H54 (cell line): ENCODE data around the gene ATP8B3.
A peak's percentile ranks its signal among the peaks of the same experiment; 100 is the strongest.

Experiments used
- DNase-seq: peaks from one replicate; pipeline ENCODE4 v3.0.0; 2011; ENCODE audit warnings: low spot score, mixed read lengths; ENCODE audit not compliant: insufficient read length
- FAIRE-seq: peaks from 3 replicates; lab custom pipeline; 2011; peaks lifted over from hg19 to GRCh38; lab: Jason Lieb, UNC
- POLR2A ChIP-seq: IDR thresholded peaks from 2 replicates; pipeline ENCODE4 v1.6.1; 2011; ENCODE audit warnings: low read depth, mild to moderate bottlenecking, low read length

Gene ATP8B3

GRCh38 chr19:1855040-1855827, 43.2 kb upstream of the ATP8B3 start:
- FAIRE-seq (peak; percentile 60), DNase-seq (peak; percentile 99)
- no peak for TF ChIP-seq POLR2A

GRCh38 chr19:1854542-1855039, 42.5 kb upstream of the ATP8B3 start:
- no peak for TF ChIP-seq POLR2A
- FAIRE-seq (no peak), DNase-seq (no peak)

DNA sequence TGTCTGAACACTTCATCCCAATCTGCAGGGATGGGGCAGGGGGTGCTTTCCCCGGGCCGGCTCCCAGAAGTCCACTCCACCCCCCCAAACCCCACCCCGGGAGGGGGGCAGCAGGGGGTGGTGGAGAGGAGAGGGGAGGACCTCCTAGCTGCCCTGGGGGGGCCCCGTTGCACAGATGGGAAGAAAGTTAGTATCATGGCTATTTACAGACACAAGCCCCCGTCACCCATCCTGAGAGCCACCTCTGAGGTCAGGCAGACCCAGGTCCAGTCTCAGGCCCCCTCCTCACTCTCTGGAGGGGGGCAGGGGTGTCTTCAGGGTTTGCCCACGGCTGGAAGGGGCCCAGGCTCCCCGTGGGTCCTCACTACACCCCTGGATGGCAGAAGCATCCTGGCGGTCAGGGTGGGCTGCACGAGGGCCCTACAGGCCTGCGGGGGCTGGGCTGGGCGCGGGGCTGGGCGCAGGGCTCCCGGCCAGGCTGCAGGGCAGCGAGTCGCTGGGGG, 42.0 kb upstream of the ATP8B3 start:
- DNase-seq: no peak
- no peak for TF ChIP-seq POLR2A
- FAIRE-seq: no peak

DNA sequence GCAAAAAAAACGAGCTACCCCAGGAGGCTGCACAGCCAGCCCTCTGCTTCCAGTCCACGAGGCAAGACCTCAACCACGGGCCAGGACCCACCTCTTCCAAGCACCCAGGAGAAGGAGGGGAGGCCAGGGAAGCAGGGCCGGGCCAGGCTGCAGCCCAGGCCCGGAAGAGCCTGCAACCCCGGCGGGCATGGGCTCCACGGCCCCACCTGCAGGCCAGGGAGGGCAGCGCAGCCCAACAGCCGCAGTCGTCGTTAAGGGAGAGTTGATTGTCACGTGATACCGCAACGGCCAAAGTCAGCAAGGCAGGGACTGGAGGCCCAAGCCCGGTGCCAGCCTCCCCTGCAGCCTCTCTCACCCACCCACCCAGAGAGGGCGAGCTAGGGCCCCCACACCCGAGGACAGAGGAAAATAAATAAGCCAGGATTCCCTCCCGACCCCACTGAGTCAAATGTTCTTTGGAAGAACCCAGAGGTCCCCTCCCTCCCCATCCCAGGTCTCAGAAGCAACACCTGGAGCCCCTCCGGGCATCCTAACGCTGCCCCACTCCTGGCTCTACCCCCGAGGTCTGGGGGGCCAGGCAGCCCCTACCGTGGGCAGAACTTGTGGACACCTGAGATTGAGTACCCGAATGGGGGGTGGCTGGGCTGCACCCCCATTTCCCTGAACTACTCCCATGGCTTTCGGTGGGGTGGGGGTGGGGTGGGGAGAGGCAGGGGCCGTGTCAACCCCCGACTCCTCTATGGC, 41.4 kb upstream of the ATP8B3 start:
- TF ChIP-seq POLR2A: no peak
- DNase-seq (peak; percentile 95), FAIRE-seq (no peak)

DNA sequence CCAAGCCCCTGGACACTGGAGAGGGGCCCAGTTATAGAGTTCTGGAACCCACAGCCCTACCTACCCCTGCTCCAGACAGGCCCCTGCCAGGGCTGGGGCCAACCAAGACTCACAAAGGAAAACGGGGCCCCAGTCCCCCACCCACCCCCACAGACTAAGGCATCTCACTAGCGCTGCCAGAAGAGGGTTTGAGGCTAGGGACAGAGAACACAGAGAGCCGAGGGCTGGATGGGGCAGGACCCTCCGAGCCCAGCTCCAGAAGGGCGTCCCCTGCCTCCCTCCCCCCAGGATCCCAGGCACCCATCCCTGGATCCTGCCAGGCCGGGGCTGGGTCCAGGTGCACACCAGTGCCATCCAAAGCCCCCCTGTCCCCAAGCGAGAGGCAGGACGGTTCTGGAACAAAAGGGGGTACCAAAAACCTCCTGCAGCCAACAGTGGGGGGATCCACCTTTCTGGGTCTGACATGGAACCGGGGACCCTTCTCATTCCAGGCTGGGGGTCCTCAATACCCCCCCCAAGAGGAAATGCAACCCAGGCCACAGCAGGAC, 40.6 kb upstream of the ATP8B3 start:
- FAIRE-seq: no peak
- DNase-seq: no peak
- no peak for TF ChIP-seq POLR2A

DNA sequence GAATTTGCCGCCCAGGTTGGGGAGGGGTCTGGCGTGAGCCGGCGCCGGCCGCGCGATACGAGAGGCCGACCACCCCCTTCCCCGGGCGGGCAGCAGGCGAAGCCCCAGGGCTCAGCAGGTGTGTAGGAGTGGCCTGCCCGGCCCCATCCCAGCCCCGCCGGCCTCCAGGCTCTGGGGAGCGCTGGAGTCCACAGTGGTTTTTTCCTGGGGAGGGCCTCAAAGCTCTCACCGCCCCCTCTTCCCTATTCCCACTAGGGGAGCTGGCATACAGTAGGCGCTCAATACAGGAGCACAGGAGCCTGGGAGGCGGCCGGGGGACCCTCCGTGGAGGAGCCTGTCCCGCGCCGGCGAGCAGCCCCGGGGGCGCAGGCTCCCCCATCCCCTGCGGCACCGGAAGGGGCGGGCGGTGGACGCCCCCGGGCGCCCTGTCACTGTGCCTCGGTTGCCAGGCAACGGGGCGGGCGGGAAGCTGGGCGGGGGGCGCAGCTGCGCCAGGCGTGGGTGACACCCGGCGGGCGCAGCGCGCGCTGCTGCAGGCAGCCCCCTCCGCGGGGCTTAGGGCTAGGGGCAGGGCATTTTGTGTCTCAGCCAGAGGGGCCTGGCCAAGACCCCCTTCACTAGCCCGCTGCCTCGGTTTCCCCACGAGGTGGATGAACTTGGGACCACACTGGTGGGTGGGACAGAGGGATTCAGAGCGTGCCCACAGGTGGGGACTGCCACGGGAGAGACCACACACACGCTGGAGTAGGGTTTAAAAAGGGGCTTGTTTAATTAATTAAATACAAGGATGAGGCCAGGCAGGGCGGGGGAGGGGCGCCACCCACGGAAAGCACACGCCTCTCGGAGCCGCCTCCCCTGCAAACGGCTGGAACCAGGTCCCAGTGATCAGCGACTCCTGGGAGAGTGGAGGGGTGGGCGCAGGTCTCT, 39.8 kb upstream of the ATP8B3 start:
- FAIRE-seq (no peak), DNase-seq (no peak)
- no peak for TF ChIP-seq POLR2A

DNA sequence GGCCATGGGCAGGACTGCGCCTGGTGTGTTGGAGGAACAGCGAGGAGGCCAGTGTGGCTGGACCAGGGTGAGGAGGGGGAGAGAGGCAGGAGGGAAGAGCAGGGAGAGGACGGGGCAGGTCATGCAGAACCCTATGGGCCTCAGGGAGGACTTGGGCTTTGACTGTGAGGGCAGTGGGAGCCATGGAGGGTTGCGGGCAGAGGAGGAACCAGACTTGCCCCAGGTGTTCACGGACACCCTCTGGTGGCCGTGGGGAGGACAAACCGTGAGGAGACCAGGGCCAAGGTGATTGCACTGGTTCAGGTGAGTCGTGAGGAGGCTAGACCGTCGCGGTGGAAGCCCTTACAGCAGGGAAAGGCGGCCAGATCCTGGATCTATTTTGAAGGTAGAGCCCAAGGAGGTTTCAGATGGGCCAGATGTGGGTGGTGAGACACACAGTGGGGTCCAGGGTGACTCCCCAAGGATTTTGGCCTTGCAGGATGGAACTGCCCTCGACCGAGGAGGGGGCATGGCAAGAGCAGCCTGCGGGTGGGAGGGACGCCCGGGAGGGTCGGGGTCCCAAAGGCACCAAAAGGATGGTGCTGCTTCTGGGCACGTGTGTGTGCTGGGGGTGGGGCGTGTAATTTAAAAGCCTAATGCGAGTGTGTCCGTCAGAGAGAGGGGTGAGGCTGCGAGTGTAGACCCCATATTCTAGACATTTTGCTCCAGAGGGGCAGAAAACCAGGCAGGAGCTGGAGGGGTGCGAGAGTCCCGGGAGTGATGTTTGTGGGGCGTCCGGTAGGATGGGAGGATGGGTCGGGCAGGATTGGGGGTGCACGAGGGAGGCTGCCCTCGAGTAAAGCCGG, 39.0 kb upstream of the ATP8B3 start:
- DNase-seq (no peak), FAIRE-seq (no peak)
- no peak for TF ChIP-seq POLR2A

DNA sequence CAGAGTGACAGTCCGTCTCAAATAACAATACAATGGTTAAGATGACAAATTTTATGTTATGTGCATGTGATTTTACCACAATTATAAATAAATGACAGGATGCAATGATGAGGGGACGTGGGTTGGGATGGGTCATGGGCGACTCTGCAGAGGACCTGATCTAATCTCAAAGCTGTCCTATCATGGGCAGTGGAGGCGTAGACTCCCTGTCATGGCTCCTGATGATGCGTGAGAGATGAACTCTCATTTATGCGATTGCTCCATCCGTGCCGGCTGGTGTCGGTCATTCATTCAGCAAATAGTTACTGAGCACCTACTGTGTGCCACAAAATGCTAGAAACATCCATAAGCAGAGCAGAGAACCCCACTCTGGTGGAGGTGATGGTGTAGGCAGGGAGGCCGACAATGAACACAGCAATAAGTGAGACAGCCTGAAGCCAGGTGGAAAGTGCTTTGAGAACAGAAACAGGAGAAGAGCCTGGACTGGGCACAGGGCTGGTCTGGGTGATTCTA, 37.9 kb upstream of the ATP8B3 start:
- TF ChIP-seq POLR2A: no peak
- no peak for DNase-seq
- FAIRE-seq: no peak

GRCh38 chr19:1849132-1849474, 37.0 kb upstream of the ATP8B3 start:
- TF ChIP-seq POLR2A: no peak
- no peak for FAIRE-seq
- DNase-seq: no peak

DNA sequence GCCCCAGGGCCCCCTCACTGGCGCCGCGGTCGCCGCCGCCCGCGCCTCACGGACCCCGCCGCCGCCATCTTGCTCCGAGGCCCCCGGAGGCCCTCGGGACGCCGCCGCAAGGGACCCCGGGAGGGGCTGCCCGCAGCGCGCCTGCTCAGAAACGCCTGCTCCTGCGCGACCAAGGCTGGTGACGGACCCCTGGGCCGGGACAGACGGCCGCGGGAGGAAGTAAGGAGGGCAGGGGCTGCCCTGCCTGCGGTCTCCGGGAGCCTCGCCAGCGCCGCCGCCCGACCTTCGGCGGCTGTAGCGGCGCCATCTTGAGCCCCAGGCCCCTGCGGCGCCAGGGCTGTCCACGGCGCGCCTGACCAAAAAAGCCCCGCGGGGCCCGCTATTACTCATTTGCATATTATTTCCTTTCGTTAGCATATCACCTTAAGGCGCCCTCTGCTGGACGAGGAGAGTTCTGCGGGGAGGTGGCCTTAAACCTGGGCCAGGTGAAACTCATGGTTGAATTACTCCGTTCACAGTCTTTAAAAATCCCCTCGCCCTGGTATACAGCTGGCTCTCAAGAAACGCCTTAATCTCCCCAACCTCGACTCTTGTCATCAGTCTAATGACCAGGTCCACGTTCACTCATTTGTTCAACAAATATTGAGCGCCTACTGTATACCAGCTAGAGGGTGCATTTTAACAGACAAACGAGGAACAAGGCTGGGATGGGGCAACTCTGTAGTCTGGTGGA, 36.5 kb upstream of the ATP8B3 start, which contains the start of gene REXO1:
Gene REXO1 (minus strand): TSS at position 85 of the 733 bp plus-strand sequence. CDS start 125 bp downstream, outside the sequence.
- peak; percentile 93 for DNase-seq
- TF ChIP-seq POLR2A: peak; percentile 52
- FAIRE-seq: no peak

GRCh38 chr19:1847684-1848398, 35.8 kb upstream of the ATP8B3 start:
- FAIRE-seq (no peak), DNase-seq (no peak)
- no peak for TF ChIP-seq POLR2A
